Measurements from ENCODE around the gene MLPH.

DNA sequence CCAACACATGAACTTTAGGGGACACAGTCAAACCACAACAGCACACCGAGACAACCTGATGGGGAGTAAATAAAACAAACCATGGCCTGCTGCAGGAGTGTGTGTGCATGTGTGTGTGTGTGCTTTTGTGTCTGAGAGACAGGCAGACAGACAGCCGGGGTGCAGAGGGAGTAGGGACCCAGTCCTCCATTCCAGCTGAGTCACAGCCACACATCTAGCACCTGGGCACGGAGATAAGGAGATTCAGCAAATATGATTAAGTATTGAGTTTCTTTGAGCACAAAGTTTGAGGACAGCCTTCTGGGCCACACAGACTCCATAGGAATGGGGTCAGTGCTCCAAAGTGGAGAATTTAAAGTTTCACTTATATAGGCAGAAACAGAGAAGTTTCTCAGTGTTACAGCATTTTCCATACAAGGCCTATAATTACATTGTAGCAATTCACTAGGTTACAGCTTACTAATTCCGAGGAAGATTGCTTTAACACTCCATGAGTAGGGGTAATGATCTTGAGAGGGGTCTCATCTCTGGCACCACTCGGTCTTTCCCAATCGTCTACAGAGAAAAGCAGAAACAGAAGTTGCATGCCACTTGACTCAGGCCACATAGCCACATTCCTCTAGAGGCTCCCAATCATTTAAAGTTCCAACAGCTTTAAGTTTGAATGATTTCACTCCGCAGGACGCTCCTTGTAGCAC is 48.5 kb downstream of the MLPH start:
- TF ChIP-seq JUN (CRISPR knock-in tag; IDR thresholded peaks at IDR 0.05), result no peak
- TF ChIP-seq EZH2 (conservative IDR thresholded peaks at IDR 0.05; ENCODE audit: low read depth, low read length), result no peak
- TF ChIP-seq, protein P1, sequence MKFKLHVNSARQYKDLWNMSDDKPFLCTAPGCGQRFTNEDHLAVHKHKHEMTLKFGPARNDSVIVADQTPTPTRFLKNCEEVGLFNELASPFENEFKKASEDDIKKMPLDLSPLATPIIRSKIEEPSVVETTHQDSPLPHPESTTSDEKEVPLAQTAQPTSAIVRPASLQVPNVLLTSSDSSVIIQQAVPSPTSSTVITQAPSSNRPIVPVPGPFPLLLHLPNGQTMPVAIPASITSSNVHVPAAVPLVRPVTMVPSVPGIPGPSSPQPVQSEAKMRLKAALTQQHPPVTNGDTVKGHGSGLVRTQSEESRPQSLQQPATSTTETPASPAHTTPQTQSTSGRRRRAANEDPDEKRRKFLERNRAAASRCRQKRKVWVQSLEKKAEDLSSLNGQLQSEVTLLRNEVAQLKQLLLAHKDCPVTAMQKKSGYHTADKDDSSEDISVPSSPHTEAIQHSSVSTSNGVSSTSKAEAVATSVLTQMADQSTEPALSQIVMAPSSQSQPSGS (CRISPR knock-in tag; IDR thresholded peaks at IDR 0.05), result no peak
- TF ChIP-seq RARG (CRISPR knock-in tag; IDR thresholded peaks at IDR 0.05; ENCODE audit: low read depth), result no peak
- no peak for TF ChIP-seq ZNF3 (CRISPR knock-in tag; IDR thresholded peaks at IDR 0.05)
- no peak for TF ChIP-seq POLR2A (IDR thresholded peaks at IDR 0.05; ENCODE audit: insufficient read depth in 1 of 2, low read depth in 2 of 2, low read length in 2 of 2)
